HepG2 (cell line): ENCODE results near the gene RIMBP2. TPM values are rescaled to one million over a fixed set of nuclear protein-coding genes. Genes with fewer than 3 reads are reported as not detected.

Source experiments
- ATAC-seq: fragments of 200-7000 bp; cut with Tn5 transposase; 3 replicates; pipeline ENCODE4 v1.9.1; 2020; ENCODE audit warnings: mild to moderate bottlenecking, moderate library complexity
- BruUV-seq: library from RNA; stranded (reverse); fragments of 400-500 nt; replicated peaks from 2 replicates; lab custom pipeline; 2021; lab: Mats Ljungman, UMichigan
- CTCF ChIA-PET: fragments of 300-600 bp; formaldehyde crosslinking; extraction: SDS; loops from one replicate; lab custom pipeline; 2021; ENCODE audit warnings: low total read pairs, inconsistent platforms, low intra/inter-chr PET ratio; lab: Yijun Ruan, JAX
- POLR2A ChIA-PET: fragments of 350-600 bp; sonication (Branson Sonifier 250); formaldehyde crosslinking; loops from one replicate; lab custom pipeline; 2020; ENCODE audit warnings: antibody characterized with exemption, inconsistent platforms; lab: Yijun Ruan, JAX
- DNase-seq: peaks from one replicate; pipeline ENCODE4 v3.0.0-alpha.2; 2015; ENCODE audit warnings: low spot score
- FAIRE-seq: peaks from 3 replicates; lab custom pipeline; 2011; peaks lifted over from hg19 to GRCh38; lab: Jason Lieb, UNC
- H2AFZ ChIP-seq: one replicate; pipeline ENCODE4 v1.6.1; 2011; ENCODE audit warnings: low read length, inconsistent platforms
- H3K27ac ChIP-seq: fragments of 300-600 bp; 3 replicates; pipeline ENCODE4 v1.8.0; 2011; ENCODE audit warnings: mixed run types, mild to moderate bottlenecking, mixed read lengths, low read length, inconsistent platforms; ENCODE audit not compliant: insufficient read depth; ENCODE audit errors: extremely low read length
- H3K27me3 ChIP-seq, 2 experiments: fragments of 200-600 bp in 1 of 2; 2 replicates in 1 of 2; 3 replicates in 1 of 2; pipeline versions ENCODE4 v1.6.0 to v1.8.0; 2011; ENCODE audit warnings: low read length in 2 of 2, mild to moderate bottlenecking in 2 of 2, moderate library complexity in 2 of 2, inconsistent platforms in 1 of 2; ENCODE audit not compliant: insufficient read depth in 2 of 2, control insufficient read depth in 1 of 2
- H3K36me3 ChIP-seq, 2 experiments: fragments of 200-600 bp in 1 of 2; replicated peaks in 1 of 2; 2 replicates in 1 of 2; 3 replicates in 1 of 2; pipeline versions ENCODE4 v1.5.1 to v1.8.0; 2011; ENCODE audit warnings: low read length in 2 of 2, inconsistent platforms in 1 of 2; ENCODE audit not compliant: insufficient read depth in 2 of 2, control insufficient read depth in 1 of 2
- H3K4me1 ChIP-seq: 2 replicates; pipeline ENCODE4 v1.5.1; 2012; ENCODE audit warnings: low read length, inconsistent platforms; ENCODE audit not compliant: insufficient read depth
- H3K4me2 ChIP-seq: 2 replicates; pipeline ENCODE4 v1.6.0; 2011; ENCODE audit warnings: low read depth, low read length, inconsistent platforms
- H3K4me3 ChIP-seq, 3 experiments: fragments of 200-600 bp in 1 of 3; sonication (generic), shearing (Covaris generic) in 1 of 3; replicated peaks in 1 of 3; 2 replicates each; pipeline ENCODE4 v1.5.1; 2011 to 2016; ENCODE audit warnings: low read length in 3 of 3, inconsistent platforms in 2 of 3, low read depth in 2 of 3, mild to moderate bottlenecking in 2 of 3, control low read depth in 1 of 3, mixed read lengths in 1 of 3; ENCODE audit not compliant: insufficient read depth in 1 of 3
- H3K79me2 ChIP-seq: one replicate; pipeline ENCODE4 v1.6.1; 2011; ENCODE audit warnings: low read length, inconsistent platforms; ENCODE audit not compliant: insufficient read depth
- H3K9ac ChIP-seq: 2 replicates; pipeline ENCODE4 v1.6.0; 2011; ENCODE audit warnings: mild to moderate bottlenecking, low read depth, low read length, inconsistent platforms; ENCODE audit not compliant: insufficient read depth
- H3K9me3 ChIP-seq: 2 replicates; pipeline ENCODE4 v1.5.1; 2012; ENCODE audit warnings: mild to moderate bottlenecking, low read length
- H4K20me1 ChIP-seq: 2 replicates; pipeline ENCODE4 v1.6.0; 2011; ENCODE audit warnings: inconsistent platforms, mild to moderate bottlenecking, low read length, moderate library complexity; ENCODE audit not compliant: insufficient read depth
- CENPX ChIP-seq: sonication (generic); formaldehyde crosslinking; IDR thresholded peaks from 2 replicates; pipeline ENCODE4 v1.9.0; 2021; ENCODE audit warnings: mild to moderate bottlenecking, missing genetic modification reagents, moderate library complexity
- CTCF ChIP-seq: sonication (generic); formaldehyde crosslinking; IDR thresholded peaks from 2 replicates; pipeline ENCODE4 v1.5.0; 2020; ENCODE audit warnings: mild to moderate bottlenecking, missing genetic modification reagents, moderate library complexity
- GLI4 ChIP-seq: sonication (generic); formaldehyde crosslinking; IDR thresholded peaks from 2 replicates; pipeline ENCODE4 v1.5.1; 2020; ENCODE audit warnings: missing genetic modification reagents, mild to moderate bottlenecking, moderate library complexity, borderline replicate concordance
- HDAC2 ChIP-seq: sonication (generic); formaldehyde crosslinking; IDR thresholded peaks from 2 replicates; pipeline ENCODE4 v1.4.0; 2020; ENCODE audit warnings: missing genetic modification reagents
- KDM5A ChIP-seq: fragments of 200-600 bp; sonication (generic); IDR thresholded peaks from 2 replicates; pipeline ENCODE4 v1.7.0; 2018; ENCODE audit warnings: antibody characterized with exemption, mild to moderate bottlenecking, low read length, borderline replicate concordance
- NFE2L2 ChIP-seq: fragments of 150-350 bp; IDR thresholded peaks from 2 replicates; pipeline ENCODE4 v1.6.1; 2014; ENCODE audit warnings: low read length
- THAP9 ChIP-seq: sonication (generic); formaldehyde crosslinking; IDR thresholded peaks from 2 replicates; pipeline ENCODE4; 2020; ENCODE audit warnings: missing genetic modification reagents, mild to moderate bottlenecking, borderline replicate concordance
- ZBTB3 ChIP-seq: sonication (generic); formaldehyde crosslinking; IDR thresholded peaks from 2 replicates; pipeline ENCODE4 v1.4.0; 2020; ENCODE audit warnings: low read depth, mild to moderate bottlenecking, moderate library complexity, missing genetic modification reagents, borderline replicate concordance
- ZNF572 ChIP-seq: sonication (generic); formaldehyde crosslinking; IDR thresholded peaks from 2 replicates; pipeline ENCODE4 v1.5.1; 2020; ENCODE audit warnings: mild to moderate bottlenecking, missing genetic modification reagents
- ZUFSP ChIP-seq: sonication (generic); formaldehyde crosslinking; IDR thresholded peaks from 2 replicates; pipeline ENCODE4 v1.9.0; 2021; ENCODE audit warnings: missing genetic modification reagents, mild to moderate bottlenecking, borderline replicate concordance
- WGBS: methylation state at CpG from one replicate; pipeline ENCODE4 v1.1.6; 2017; ENCODE audit warnings: low lambda C conversion rate; 5-methylcytosine and 5-hydroxymethylcytosine counted together
- in situ Hi-C: cut with HindIII; loops from 2 replicates; pipeline ENCODE4 v1.10.0; 2017; ENCODE audit warnings: low pct_unique_long_range_greater_than_20kb; ENCODE audit not compliant: extremely low pct_ligation_motif_present
- intact Hi-C: fragments of 100-400 bp; cut with micrococcal nuclease; formaldehyde crosslinking; loops from one replicate; pipeline ENCODE4 v1.10.0; 2022; ENCODE audit not compliant: unreplicated experiment
- polyA plus RNA-seq, 8 experiments: library from polyadenylated mRNA; depleted of rRNA in 3 of 8; stranded (reverse) in 7 of 8; unstranded in 1 of 8; fragments of >200 nt; fragmentation: Illumina TruSeq in 4 of 8; extraction: Trizol in 4 of 8; gene quantifications; 2 replicates each; pipeline versions ENCODE4 v1.2.1 to v1.2.3, GENCODE V29; 2011 to 2016; ENCODE audit warnings: low read depth in 4 of 8, missing spikeins in 1 of 8, mixed read lengths in 1 of 8; ENCODE audit not compliant: insufficient read depth in 1 of 8
- total RNA-seq, 5 experiments: library from RNA; depleted of rRNA; stranded (reverse); fragments of >200 nt; fragmentation: Illumina TruSeq; extraction: Trizol; gene quantifications; 2 replicates each; pipeline ENCODE4 v1.2.3, GENCODE V29; 2016; ENCODE audit warnings: low read depth in 1 of 5
- TF ChIP-seq, protein P1 (sequence below): sonication (generic); formaldehyde crosslinking; IDR thresholded peaks from 2 replicates; pipeline ENCODE4 v1.5.1; 2020; ENCODE audit warnings: mild to moderate bottlenecking, missing genetic modification reagents, moderate library complexity
- TF ChIP-seq, protein P2 (sequence below): sonication (generic); formaldehyde crosslinking; IDR thresholded peaks from 2 replicates; pipeline ENCODE4 v1.9.0; 2022; ENCODE audit warnings: missing genetic modification reagents, mild to moderate bottlenecking, borderline replicate concordance

RIMBP2 gene
- total and polyA plus RNA-seq, 2 of the 13 experiments (the other 11 are each of a cell fraction or from before 2014, with no cell fraction given) = 0.03 TPM; not detected in 1

GRCh38 chr12:130577351-130577750, 138.7 kb downstream of the RIMBP2 start:
- ATAC-seq (no peak), FAIRE-seq (no peak), DNase-seq (no peak)
- ChIA-PET POLR2A (no interaction called here), CTCF (no interaction called here)
- in situ Hi-C loops = no loop called here
- Histone ChIP-seq H3K79me2 (no peaks in the 10 kb centered on the region), H3K4me2 (no peak overlapping the region), H4K20me1 (no peaks in the 10 kb centered on the region), H2AFZ (no peak overlapping the region), H3K4me1 (no peaks in the 10 kb centered on the region), H3K9me3 (no peaks in the 10 kb centered on the region), H3K27me3 (peaks cover 3 to 30% of the 10 kb centered on the region in 2 experiments; a peak in 3 of 5 replicates), H3K4me3 (no peak overlapping the region), H3K36me3 (no peaks in the 10 kb centered on the region), H3K27ac (no peak overlapping the region), H3K9ac (no peak overlapping the region)
- WGBS = 8% methylated on average over 5 of the region's 6 CpGs
- intact Hi-C loops = no loop called here
- BruUV-seq = no TSS peak
- TF ChIP-seq ZBTB3 (CRISPR knock-in tag) = no peak
- no peak for TF ChIP-seq HDAC2
- TF ChIP-seq ZUFSP = no peak
- no peak for TF ChIP-seq CTCF (CRISPR knock-in tag)
- no peak for TF ChIP-seq NFE2L2
- no peak for TF ChIP-seq THAP9 (CRISPR knock-in tag)
- TF ChIP-seq KDM5A = no peak
- TF ChIP-seq ZNF572 (CRISPR knock-in tag) = no peak
- TF ChIP-seq CENPX = no peak
- TF ChIP-seq, protein P1, sequence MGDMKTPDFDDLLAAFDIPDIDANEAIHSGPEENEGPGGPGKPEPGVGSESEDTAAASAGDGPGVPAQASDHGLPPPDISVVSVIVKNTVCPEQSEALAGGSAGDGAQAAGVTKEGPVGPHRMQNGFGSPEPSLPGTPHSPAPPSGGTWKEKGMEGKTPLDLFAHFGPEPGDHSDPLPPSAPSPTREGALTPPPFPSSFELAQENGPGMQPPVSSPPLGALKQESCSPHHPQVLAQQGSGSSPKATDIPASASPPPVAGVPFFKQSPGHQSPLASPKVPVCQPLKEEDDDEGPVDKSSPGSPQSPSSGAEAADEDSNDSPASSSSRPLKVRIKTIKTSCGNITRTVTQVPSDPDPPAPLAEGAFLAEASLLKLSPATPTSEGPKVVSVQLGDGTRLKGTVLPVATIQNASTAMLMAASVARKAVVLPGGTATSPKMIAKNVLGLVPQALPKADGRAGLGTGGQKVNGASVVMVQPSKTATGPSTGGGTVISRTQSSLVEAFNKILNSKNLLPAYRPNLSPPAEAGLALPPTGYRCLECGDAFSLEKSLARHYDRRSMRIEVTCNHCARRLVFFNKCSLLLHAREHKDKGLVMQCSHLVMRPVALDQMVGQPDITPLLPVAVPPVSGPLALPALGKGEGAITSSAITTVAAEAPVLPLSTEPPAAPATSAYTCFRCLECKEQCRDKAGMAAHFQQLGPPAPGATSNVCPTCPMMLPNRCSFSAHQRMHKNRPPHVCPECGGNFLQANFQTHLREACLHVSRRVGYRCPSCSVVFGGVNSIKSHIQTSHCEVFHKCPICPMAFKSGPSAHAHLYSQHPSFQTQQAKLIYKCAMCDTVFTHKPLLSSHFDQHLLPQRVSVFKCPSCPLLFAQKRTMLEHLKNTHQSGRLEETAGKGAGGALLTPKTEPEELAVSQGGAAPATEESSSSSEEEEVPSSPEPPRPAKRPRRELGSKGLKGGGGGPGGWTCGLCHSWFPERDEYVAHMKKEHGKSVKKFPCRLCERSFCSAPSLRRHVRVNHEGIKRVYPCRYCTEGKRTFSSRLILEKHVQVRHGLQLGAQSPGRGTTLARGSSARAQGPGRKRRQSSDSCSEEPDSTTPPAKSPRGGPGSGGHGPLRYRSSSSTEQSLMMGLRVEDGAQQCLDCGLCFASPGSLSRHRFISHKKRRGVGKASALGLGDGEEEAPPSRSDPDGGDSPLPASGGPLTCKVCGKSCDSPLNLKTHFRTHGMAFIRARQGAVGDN (CRISPR knock-in tag) = no peak
- TF ChIP-seq, protein P2, sequence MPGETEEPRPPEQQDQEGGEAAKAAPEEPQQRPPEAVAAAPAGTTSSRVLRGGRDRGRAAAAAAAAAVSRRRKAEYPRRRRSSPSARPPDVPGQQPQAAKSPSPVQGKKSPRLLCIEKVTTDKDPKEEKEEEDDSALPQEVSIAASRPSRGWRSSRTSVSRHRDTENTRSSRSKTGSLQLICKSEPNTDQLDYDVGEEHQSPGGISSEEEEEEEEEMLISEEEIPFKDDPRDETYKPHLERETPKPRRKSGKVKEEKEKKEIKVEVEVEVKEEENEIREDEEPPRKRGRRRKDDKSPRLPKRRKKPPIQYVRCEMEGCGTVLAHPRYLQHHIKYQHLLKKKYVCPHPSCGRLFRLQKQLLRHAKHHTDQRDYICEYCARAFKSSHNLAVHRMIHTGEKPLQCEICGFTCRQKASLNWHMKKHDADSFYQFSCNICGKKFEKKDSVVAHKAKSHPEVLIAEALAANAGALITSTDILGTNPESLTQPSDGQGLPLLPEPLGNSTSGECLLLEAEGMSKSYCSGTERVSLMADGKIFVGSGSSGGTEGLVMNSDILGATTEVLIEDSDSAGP (CRISPR knock-in tag) = no peak
- no peak for TF ChIP-seq GLI4 (CRISPR knock-in tag)
